Measurements from ENCODE around the gene CRIP3.

CRIP3 gene

GRCh38 chr6:43286980-43287716 is 21.5 kb downstream of the CRIP3 start:
- DNase-seq, result no peak

- DNase-seq, result no peak
Observed at GRCh38 chr6:43286456-43286979, 22.1 kb downstream of the CRIP3 start.

GRCh38 chr6:43285832-43286231 is 22.8 kb downstream of the CRIP3 start:
- DNase-seq, result no peak

- no peak for DNase-seq
Observed at GRCh38 chr6:43284991-43285781, 23.4 kb downstream of the CRIP3 start.

- no peak for DNase-seq
Observed at GRCh38 chr6:43283905-43284304, 24.7 kb downstream of the CRIP3 start.

GRCh38 chr6:43283514-43283901 is 25.1 kb downstream of the CRIP3 start:
- no peak for DNase-seq

GRCh38 chr6:43282636-43283513 is 25.8 kb downstream of the CRIP3 start:
- DNase-seq, result no peak

GRCh38 chr6:43282060-43282459 is 26.6 kb downstream of the CRIP3 start:
- DNase-seq, result no peak

- DNase-seq, result no peak
Observed at GRCh38 chr6:43280234-43280633, 28.4 kb downstream of the CRIP3 start.

- no peak for DNase-seq
Observed at GRCh38 chr6:43278524-43279078, 30.0 kb downstream of the CRIP3 start.

GRCh38 chr6:43277643-43278523 is 30.7 kb downstream of the CRIP3 start:
- no peak for DNase-seq

- DNase-seq, result no peak
Observed at GRCh38 chr6:43277306-43277642, 31.4 kb downstream of the CRIP3 start.

GRCh38 chr6:43276577-43277305 is 31.9 kb downstream of the CRIP3 start:
- no peak for DNase-seq

- DNase-seq, result no peak
Observed at GRCh38 chr6:43275801-43276576, 32.6 kb downstream of the CRIP3 start.

- DNase-seq, result no peak
Observed at GRCh38 chr6:43274916-43275597, 33.6 kb downstream of the CRIP3 start.

GRCh38 chr6:43274127-43274915 is 34.3 kb downstream of the CRIP3 start:
- no peak for DNase-seq

- no peak for DNase-seq
Observed at GRCh38 chr6:43273707-43274106, 34.9 kb downstream of the CRIP3 start.

- DNase-seq, result no peak
Observed at GRCh38 chr6:43271944-43272343, 36.7 kb downstream of the CRIP3 start.

All from cerebellar nuclear complex (tissue), 1 donor.